C4-2B (cell line): ENCODE measurements around the gene NUDCD3.
A peak's percentile ranks its signal among the peaks of the same experiment; 100 is the strongest.

Experiments used
- H3K27ac ChIP-seq: fragments of 450-650 bp; 2 replicates; pipeline ENCODE4 v1.5.1; 2017
- ZFX ChIP-seq: fragments of 450-650 bp; IDR thresholded peaks from 2 replicates; pipeline ENCODE4 v1.6.1; 2017
- TF ChIP-seq, protein P1 (sequence below): fragments of 450-650 bp; conservative IDR thresholded peaks from 2 replicates; pipeline ENCODE4 v1.5.1; 2017; ENCODE audit warnings: mild to moderate bottlenecking

The NUDCD3 gene

DNA sequence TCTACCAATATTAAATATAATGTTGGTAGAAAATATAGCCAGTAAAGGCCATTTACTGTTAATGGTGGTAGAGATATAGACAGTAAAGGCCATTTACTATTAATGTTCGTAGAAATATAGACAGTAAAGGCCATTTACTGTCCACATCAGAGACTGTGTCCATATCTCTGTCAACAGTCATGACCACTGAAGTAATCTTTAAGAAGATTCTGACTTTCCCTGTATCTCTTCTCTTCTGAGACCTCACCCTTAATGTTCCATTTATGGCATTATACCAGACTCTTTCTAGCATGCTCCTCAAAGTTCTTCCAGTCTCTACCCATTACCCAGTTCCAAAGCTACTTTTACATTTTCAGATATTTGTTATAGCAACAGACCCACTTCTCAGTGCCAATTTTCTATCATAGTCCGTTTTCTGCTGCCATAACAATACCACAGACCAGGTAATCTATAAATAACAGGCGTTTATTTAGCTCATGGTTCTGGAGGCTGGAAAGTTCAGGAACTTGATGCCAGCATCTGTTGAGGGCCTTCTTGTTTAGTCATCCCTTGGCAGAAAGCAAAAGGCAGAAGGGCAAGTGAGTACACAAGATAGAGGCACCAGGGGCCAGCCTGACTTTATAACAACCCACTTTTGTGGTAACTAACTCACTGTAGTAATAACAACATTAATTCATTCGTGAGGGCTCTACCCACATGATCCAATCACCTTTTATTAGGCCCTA is 7.9 kb upstream of the NUDCD3 start:
- TF ChIP-seq, protein P1, sequence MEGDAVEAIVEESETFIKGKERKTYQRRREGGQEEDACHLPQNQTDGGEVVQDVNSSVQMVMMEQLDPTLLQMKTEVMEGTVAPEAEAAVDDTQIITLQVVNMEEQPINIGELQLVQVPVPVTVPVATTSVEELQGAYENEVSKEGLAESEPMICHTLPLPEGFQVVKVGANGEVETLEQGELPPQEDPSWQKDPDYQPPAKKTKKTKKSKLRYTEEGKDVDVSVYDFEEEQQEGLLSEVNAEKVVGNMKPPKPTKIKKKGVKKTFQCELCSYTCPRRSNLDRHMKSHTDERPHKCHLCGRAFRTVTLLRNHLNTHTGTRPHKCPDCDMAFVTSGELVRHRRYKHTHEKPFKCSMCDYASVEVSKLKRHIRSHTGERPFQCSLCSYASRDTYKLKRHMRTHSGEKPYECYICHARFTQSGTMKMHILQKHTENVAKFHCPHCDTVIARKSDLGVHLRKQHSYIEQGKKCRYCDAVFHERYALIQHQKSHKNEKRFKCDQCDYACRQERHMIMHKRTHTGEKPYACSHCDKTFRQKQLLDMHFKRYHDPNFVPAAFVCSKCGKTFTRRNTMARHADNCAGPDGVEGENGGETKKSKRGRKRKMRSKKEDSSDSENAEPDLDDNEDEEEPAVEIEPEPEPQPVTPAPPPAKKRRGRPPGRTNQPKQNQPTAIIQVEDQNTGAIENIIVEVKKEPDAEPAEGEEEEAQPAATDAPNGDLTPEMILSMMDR = no peak
- no peak for TF ChIP-seq ZFX
- no peak overlapping the region for H3K27ac ChIP-seq

DNA sequence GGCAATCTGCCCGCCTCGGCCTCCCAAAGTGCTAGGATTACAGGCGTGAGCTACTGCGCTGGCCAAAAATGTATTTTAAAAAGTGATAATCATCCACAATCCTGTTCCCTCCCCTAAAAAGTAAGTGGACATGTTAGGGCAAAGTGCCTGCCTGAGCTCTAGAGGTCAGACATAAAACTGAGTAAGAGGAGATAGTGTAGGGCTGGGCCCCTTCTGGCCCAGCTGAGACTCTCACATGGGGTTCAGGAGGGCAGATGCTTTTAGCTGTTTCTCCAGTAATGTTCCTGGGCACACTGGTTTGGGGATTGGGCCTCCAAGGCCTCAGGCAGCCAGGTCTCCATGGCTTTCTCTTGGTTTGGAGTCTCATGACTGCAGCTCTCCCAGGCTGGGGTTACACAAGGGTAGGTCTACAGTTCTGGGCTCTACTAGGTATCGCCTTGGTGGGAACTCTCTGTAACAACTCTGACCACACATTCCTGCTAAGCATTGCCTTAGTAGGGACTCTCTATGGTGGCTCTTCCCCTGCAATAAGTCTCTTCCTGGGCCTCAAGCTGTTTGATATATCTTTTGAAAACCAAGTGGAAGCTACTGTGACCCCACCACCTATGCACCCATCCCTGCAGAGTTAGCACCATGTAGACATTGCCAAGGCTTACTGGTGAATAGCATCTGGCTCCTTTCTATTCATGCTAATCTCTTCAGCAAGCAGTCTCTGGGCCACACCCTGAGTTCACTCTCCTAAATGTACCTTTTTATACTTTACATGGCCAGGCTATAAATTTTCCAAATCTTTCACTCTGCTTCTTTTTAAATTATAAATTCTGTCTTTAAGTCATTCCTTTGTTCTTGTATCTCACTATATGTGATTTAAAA is 6.9 kb upstream of the NUDCD3 start:
- TF ChIP-seq, protein P1 = no peak
- no peak for TF ChIP-seq ZFX
- no peak overlapping the region for H3K27ac ChIP-seq

DNA sequence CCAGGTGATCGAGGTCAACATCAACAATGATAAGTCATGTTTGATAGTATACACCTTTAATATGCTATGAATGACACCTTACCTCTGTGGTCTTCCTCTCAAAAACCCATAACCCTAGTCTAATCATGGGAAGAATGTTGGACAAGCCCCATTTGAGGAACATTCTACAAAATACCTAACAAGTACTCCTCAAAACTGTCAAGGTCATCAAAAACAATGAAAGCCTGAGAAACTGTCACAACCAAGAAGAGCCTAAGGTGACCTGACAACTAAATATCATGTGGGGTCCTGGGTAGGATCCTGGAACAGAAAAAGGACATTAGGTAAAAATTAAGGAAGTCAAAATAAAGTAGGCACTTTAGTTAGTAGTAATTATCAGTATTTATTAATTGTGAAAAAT is 5.9 kb upstream of the NUDCD3 start:
- TF ChIP-seq, protein P1 = no peak
- no peak for TF ChIP-seq ZFX

DNA sequence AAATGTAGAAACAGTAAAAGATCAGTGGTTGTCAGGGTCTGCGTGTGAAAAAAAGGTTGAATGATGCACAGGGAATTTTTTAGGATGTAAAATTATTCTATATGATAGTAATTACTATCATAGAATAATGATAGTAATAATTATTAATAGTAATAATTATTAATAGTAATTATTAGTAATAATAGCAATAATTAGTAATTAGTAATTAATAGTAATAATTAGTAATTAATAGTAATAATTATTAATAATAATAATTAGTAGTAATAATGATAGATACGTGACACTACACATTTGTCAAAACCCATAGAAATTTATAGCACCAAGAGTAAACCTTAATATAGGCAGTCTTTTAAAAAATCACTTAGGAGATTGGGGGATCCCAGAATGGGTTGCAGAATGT is 4.5 kb upstream of the NUDCD3 start:
- no peak overlapping the region for H3K27ac ChIP-seq
- TF ChIP-seq, protein P1 = no peak
- TF ChIP-seq ZFX = no peak

More for the DNA sequence above, 5.9 kb upstream of the NUDCD3 start:
- no peak overlapping the region for H3K27ac ChIP-seq

DNA sequence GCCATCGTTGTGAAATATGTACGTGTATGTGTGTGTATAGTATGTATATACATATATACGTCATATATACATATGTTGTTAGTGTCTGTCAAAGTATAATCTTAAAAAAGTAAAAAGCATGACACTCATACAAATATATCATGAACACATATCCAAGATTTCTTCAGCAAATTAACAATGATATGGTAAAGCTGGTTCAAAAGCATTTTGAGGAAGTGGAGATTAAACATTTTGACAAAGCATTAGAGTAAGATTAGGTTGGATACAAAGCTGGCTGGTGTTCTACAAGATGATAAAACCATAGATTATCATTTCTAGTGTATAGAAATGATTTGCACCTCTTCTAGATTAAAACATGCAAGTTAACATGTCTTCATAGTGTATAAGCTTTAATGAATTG is 771 bp upstream of the NUDCD3 start:
- H3K27ac ChIP-seq = peak overlapping the region; percentile 91; the same call in 1 of the 2 replicates

DNA sequence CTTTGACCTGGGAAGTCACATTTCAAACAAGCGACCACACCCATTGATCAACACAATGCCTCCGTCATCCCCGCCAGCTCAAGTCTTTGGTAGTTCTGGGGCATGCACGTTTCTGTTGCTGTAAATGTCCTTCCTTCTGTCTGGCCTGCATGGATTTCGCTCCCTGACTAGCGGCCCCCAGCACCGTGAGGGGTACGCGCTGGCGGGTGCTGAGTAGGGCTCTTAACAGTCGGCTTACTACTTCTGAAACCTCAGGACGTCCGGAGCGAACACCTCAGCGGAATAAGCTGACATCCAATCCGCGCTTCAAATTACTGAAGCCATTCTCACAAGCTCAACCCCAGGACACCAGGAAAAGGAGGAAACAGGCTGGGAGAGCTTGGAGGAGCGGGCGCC is 505 bp downstream of the NUDCD3 start:
- peak overlapping the region; percentile 91 for H3K27ac ChIP-seq
- TF ChIP-seq, protein P1 = no peak

More for the DNA sequence above, 771 bp upstream of the NUDCD3 start:
- no peak for TF ChIP-seq ZFX
- TF ChIP-seq, protein P1 = no peak

DNA sequence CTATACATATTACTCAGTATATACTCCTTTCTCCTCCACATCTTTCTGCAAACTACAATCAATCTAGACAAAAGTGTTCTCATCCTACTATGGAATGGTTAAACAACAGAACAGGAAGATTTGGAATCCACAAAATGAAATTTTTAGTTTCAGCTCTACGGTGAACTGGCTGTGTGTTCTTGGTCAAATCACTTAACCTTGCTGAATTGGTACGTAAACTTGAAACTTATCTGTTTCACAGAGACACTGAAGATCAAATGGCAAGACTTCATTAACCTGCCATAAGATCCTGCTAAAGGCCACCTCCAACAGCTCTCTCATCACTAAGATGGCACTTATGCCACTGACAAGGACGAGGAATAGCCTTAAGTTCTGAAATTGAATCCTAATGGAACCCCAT is 1.5 kb downstream of the NUDCD3 start:
- no peak overlapping the region for H3K27ac ChIP-seq
- TF ChIP-seq, protein P1 = no peak
- TF ChIP-seq ZFX = no peak
